Skeletal muscle tissue (tissue), 4 donors: ENCODE measurements around the gene FUT1. TPM values are rescaled to one million over a fixed set of nuclear protein-coding genes. Genes with fewer than 3 reads are reported as not detected.
A peak's percentile ranks its signal among the peaks of the same experiment; 100 is the strongest.

Source experiments
- H3K27ac ChIP-seq: one replicate; pipeline ENCODE4 v1.7.0; 2013; ENCODE audit warnings: mild to moderate bottlenecking, low read depth, low read length, inconsistent platforms
- H3K27me3 ChIP-seq, 3 donors: one replicate each; pipeline ENCODE4 v1.7.0; 2013; ENCODE audit warnings: low read length in 3 of 3; ENCODE audit not compliant: control insufficient read depth in 3 of 3, insufficient read depth in 3 of 3
- H3K36me3 ChIP-seq, 3 donors: one replicate each; pipeline ENCODE4 v1.7.0; 2013; ENCODE audit warnings: low read length in 3 of 3; ENCODE audit not compliant: control insufficient read depth in 3 of 3, insufficient read depth in 3 of 3
- H3K4me1 ChIP-seq, 3 donors: one replicate each; pipeline ENCODE4 v1.7.0; 2013; ENCODE audit warnings: low read length in 3 of 3, mild to moderate bottlenecking in 3 of 3; ENCODE audit not compliant: control insufficient read depth in 3 of 3, insufficient read depth in 3 of 3
- H3K4me3 ChIP-seq, 3 donors: one replicate each; pipeline ENCODE4 v1.7.0; 2013; ENCODE audit warnings: low read length in 3 of 3
- H3K9ac ChIP-seq, 3 donors: one replicate each; pipeline ENCODE4 v1.7.0; 2013; ENCODE audit warnings: low read length in 3 of 3, mild to moderate bottlenecking in 3 of 3, moderate library complexity in 2 of 3, low read depth in 1 of 3
- H3K9me3 ChIP-seq, 3 donors: one replicate each; pipeline ENCODE4 v1.7.0; 2013; ENCODE audit warnings: low read length in 3 of 3; ENCODE audit not compliant: control insufficient read depth in 3 of 3
- total RNA-seq: library from RNA; depleted of rRNA; stranded (reverse); fragments of >200 nt; gene quantifications from one replicate; pipeline ENCODE4 v1.2.3, GENCODE V29; 2014
- donor health status: Osteomylitis.

FUT1 gene
- total RNA-seq, 1 donor from 2014 or later: 1.0 TPM

- Histone ChIP-seq H3K27ac (no peak overlapping the region), H3K9me3 (no peaks in the 10 kb centered on the region), H3K4me1 (peaks cover 7 to 22% (median 10%) of the 10 kb centered on the region in 3 donors), H3K36me3 (peaks cover 0 to 4% (median 0%) of the 10 kb centered on the region in 3 donors), H3K9ac (no peak overlapping the region), H3K4me3 (no peak overlapping the region), H3K27me3 (peaks cover 0 to 2% (median 0%) of the 10 kb centered on the region in 3 donors)
Observed at GRCh38 chr19:48745208-48745995, 7.0 kb downstream of the FUT1 start.

GRCh38 chr19:48742096-48742495 lies 10.3 kb downstream of the FUT1 start:
- no peak overlapping the region for H3K4me3 ChIP-seq
- H3K27ac ChIP-seq: peak overlapping the region; percentile 79
- H3K27me3 ChIP-seq: no peaks in the 10 kb centered on the region
- H3K9ac ChIP-seq: no peak overlapping the region
- no peaks in the 10 kb centered on the region for H3K9me3 ChIP-seq
- peaks cover 14 to 30% (median 27%) of the 10 kb centered on the region in 3 donors for H3K4me1 ChIP-seq
- no peaks in the 10 kb centered on the region for H3K36me3 ChIP-seq

GRCh38 chr19:48741129-48741999 lies 11.1 kb downstream of the FUT1 start:
- Histone ChIP-seq H3K9me3 (no peaks in the 10 kb centered on the region), H3K27ac (peak overlapping the region; percentile 79), H3K36me3 (no peaks in the 10 kb centered on the region), H3K4me1 (peaks cover 14 to 27% (median 25%) of the 10 kb centered on the region in 3 donors), H3K9ac (peak overlapping the region; percentile 2 to 40 (median 23)), H3K4me3 (peak overlapping the region in 2 of 3 donors; percentile 3 to 49), H3K27me3 (no peaks in the 10 kb centered on the region)

- Histone ChIP-seq H3K27me3 (no peaks in the 10 kb centered on the region), H3K36me3 (no peaks in the 10 kb centered on the region), H3K9ac (peak within 1 kb of the TSS; percentile 68 to 83 (median 72)), H3K4me3 (peak within 1 kb of the TSS; percentile 57 to 76 (median 72)), H3K4me1 (peaks cover 14 to 27% (median 25%) of the 10 kb centered on the region in 3 donors), H3K27ac (peak within 1 kb of the TSS; percentile 79), H3K9me3 (no peaks in the 10 kb centered on the region)
Observed at GRCh38 chr19:48740164-48740972, 12.1 kb downstream of the FUT1 start, which contains the start of gene RASIP1. RASIP1 (minus strand) TSS chr19:48740610; CDS start chr19:48740282, 328 bp downstream.

GRCh38 chr19:48739404-48740163 lies 12.9 kb downstream of the FUT1 start:
- peaks cover 14 to 27% (median 25%) of the 10 kb centered on the region in 3 donors for H3K4me1 ChIP-seq
- H3K9ac ChIP-seq: peak overlapping the region; percentile 68 to 83 (median 72)
- no peaks in the 10 kb centered on the region for H3K9me3 ChIP-seq
- no peaks in the 10 kb centered on the region for H3K27me3 ChIP-seq
- H3K4me3 ChIP-seq: peak overlapping the region; percentile 57 to 76 (median 72)
- no peaks in the 10 kb centered on the region for H3K36me3 ChIP-seq
- peak overlapping the region; percentile 79 for H3K27ac ChIP-seq

- Histone ChIP-seq H3K9me3 (no peaks in the 10 kb centered on the region), H3K27me3 (no peaks in the 10 kb centered on the region), H3K36me3 (no peaks in the 10 kb centered on the region), H3K9ac (peak overlapping the region; percentile 57 to 83 (median 72)), H3K4me1 (peaks cover 14 to 27% (median 25%) of the 10 kb centered on the region in 3 donors), H3K4me3 (peak overlapping the region; percentile 62 to 76 (median 72)), H3K27ac (peak overlapping the region; percentile 79)
Observed at GRCh38 chr19:48738557-48739403, 13.7 kb downstream of the FUT1 start.

- Histone ChIP-seq H3K9me3 (no peaks in the 10 kb centered on the region), H3K4me3 (no peak overlapping the region), H3K27ac (no peak overlapping the region), H3K4me1 (peaks cover 14 to 27% (median 25%) of the 10 kb centered on the region in 3 donors), H3K27me3 (no peaks in the 10 kb centered on the region), H3K9ac (no peak overlapping the region), H3K36me3 (peaks cover 0 to 2% (median 0%) of the 10 kb centered on the region in 3 donors)
Observed at GRCh38 chr19:48737360-48737998, 15.0 kb downstream of the FUT1 start.

GRCh38 chr19:48735031-48735615 lies 17.3 kb downstream of the FUT1 start:
- Histone ChIP-seq H3K4me1 (peaks cover 8 to 15% (median 15%) of the 10 kb centered on the region in 3 donors), H3K27ac (no peak overlapping the region), H3K4me3 (no peak overlapping the region)

More at GRCh38 chr19:48735031-48735615, 17.3 kb downstream of the FUT1 start:
- H3K27me3 ChIP-seq: no peaks in the 10 kb centered on the region
- H3K9me3 ChIP-seq: no peaks in the 10 kb centered on the region
- H3K9ac ChIP-seq: no peak overlapping the region
- peaks cover 0 to 2% (median 0%) of the 10 kb centered on the region in 3 donors for H3K36me3 ChIP-seq
